ENCODE results near the gene SLC38A4. TPM values are rescaled to one million over a fixed set of nuclear protein-coding genes. Genes with fewer than 3 reads are reported as not detected.

The SLC38A4 gene
- total and polyA plus RNA-seq, 10 donors: 0.07 to 0.91 (median 0.37) TPM; not detected in 2

DNA sequence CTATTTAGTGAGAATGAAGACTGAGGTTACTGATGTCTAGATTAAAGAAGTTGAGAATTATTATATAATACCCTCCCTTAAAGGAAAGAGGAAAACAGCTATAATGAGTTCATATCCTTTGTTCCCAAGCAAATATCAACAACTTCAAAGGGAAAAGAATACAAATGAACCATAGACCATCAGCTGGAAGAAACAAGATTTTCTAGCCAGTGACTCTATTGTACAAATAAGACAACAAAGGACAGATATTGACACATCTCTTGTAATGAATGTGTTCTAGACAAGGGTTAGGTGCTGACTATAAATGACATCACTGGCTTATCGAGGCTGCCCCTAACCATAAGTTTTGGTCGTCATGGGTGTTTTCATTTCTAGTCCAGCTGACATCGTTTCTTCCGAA is 48.2 kb downstream of the SLC38A4 start:
- intact Hi-C loops (cut with DNase I; ENCODE audit: low total_unique reads): no loop called here
- no peak for DNase-seq
- TF ChIP-seq, protein P1, sequence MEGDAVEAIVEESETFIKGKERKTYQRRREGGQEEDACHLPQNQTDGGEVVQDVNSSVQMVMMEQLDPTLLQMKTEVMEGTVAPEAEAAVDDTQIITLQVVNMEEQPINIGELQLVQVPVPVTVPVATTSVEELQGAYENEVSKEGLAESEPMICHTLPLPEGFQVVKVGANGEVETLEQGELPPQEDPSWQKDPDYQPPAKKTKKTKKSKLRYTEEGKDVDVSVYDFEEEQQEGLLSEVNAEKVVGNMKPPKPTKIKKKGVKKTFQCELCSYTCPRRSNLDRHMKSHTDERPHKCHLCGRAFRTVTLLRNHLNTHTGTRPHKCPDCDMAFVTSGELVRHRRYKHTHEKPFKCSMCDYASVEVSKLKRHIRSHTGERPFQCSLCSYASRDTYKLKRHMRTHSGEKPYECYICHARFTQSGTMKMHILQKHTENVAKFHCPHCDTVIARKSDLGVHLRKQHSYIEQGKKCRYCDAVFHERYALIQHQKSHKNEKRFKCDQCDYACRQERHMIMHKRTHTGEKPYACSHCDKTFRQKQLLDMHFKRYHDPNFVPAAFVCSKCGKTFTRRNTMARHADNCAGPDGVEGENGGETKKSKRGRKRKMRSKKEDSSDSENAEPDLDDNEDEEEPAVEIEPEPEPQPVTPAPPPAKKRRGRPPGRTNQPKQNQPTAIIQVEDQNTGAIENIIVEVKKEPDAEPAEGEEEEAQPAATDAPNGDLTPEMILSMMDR (IDR thresholded peaks at IDR 0.05 in 8 of 11, conservative IDR thresholded peaks at IDR 0.05 in 3 of 11): no peak
- no peak for TF ChIP-seq POLR2AphosphoS5 (IDR thresholded peaks at IDR 0.05)
- no peak for TF ChIP-seq POLR2A (IDR thresholded peaks at IDR 0.05)
- H3K4me1 ChIP-seq: no peaks in the 10 kb centered on the region
- H3K27me3 ChIP-seq (replicated peaks in 1 of 7): no peaks in the 10 kb centered on the region
- no peaks in the 10 kb centered on the region for H3K9me3 ChIP-seq
- WGBS, 5 donors: 65 to 89% (median 66%) methylated on average over 4 of the region's 4 CpGs
- H3K27ac ChIP-seq: no peak overlapping the region
- no peaks in the 10 kb centered on the region for H3K36me3 ChIP-seq
- no peak overlapping the region for H3K4me3 ChIP-seq

- H3K27me3 ChIP-seq (replicated peaks in 1 of 7): no peaks in the 10 kb centered on the region
- WGBS, 5 donors: 90 to 98% (median 97%) methylated on average over 3 of the region's 3 CpGs
- H3K9me3 ChIP-seq: no peaks in the 10 kb centered on the region
- H3K27ac ChIP-seq: no peak overlapping the region
- no peak for DNase-seq
- no peak overlapping the region for H3K4me3 ChIP-seq
- TF ChIP-seq POLR2AphosphoS5 (IDR thresholded peaks at IDR 0.05) (no peak), POLR2A (IDR thresholded peaks at IDR 0.05) (no peak)
- TF ChIP-seq, protein P1 (IDR thresholded peaks at IDR 0.05 in 8 of 11, conservative IDR thresholded peaks at IDR 0.05 in 3 of 11): no peak
- intact Hi-C loops (cut with DNase I; ENCODE audit: low total_unique reads): no loop called here
- no peaks in the 10 kb centered on the region for H3K4me1 ChIP-seq
- H3K36me3 ChIP-seq: no peaks in the 10 kb centered on the region
Observed at GRCh38 chr12:46775796-46776195, 50.0 kb downstream of the SLC38A4 start.

DNA sequence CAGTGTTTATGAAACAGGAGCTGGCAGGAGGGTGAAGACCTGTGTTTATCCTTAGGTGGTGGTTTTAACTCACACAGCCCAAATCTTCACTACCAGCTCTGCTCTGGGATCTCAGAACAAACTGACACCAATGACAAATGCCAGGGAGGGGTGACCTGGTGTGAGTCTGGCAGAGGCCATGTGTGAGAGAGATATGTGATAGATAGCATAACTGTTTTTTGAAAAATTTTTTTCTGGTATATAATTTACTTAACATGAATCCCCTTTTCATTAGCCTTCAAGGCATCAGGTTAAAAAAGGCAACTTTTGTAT is 51.5 kb downstream of the SLC38A4 start:
- Histone ChIP-seq H3K4me3 (no peak overlapping the region), H3K4me1 (no peaks in the 10 kb centered on the region), H3K36me3 (no peaks in the 10 kb centered on the region), H3K27me3 (replicated peaks in 1 of 7) (no peaks in the 10 kb centered on the region), H3K9me3 (no peaks in the 10 kb centered on the region), H3K27ac (no peak overlapping the region)
- TF ChIP-seq POLR2A (IDR thresholded peaks at IDR 0.05) (no peak), POLR2AphosphoS5 (IDR thresholded peaks at IDR 0.05) (no peak)
- TF ChIP-seq, protein P1 (IDR thresholded peaks at IDR 0.05 in 8 of 11, conservative IDR thresholded peaks at IDR 0.05 in 3 of 11): no peak
- intact Hi-C loops (cut with DNase I; ENCODE audit: low total_unique reads): no loop called here
- no peak for DNase-seq

- DNase-seq: no peak
- H3K4me1 ChIP-seq: no peaks in the 10 kb centered on the region
- no peak overlapping the region for H3K27ac ChIP-seq
- 62 to 85% (median 85%) methylated on average over 4 of the region's 4 CpGs for WGBS, 5 donors
- H3K27me3 ChIP-seq (replicated peaks in 1 of 7): no peaks in the 10 kb centered on the region
- TF ChIP-seq POLR2AphosphoS5 (IDR thresholded peaks at IDR 0.05) (no peak), POLR2A (IDR thresholded peaks at IDR 0.05) (no peak)
- TF ChIP-seq, protein P1 (IDR thresholded peaks at IDR 0.05 in 8 of 11, conservative IDR thresholded peaks at IDR 0.05 in 3 of 11): no peak
- H3K9me3 ChIP-seq: no peaks in the 10 kb centered on the region
- H3K36me3 ChIP-seq: no peaks in the 10 kb centered on the region
- intact Hi-C loops (cut with DNase I; ENCODE audit: low total_unique reads): no loop called here
- H3K4me3 ChIP-seq: no peak overlapping the region
Observed at GRCh38 chr12:46773586-46774321, 52.0 kb downstream of the SLC38A4 start.
